SK-N-SH treated with all-trans-retinoic acid at 6 μM for 48 hours (cell line): ENCODE results near the gene CCDC3.

Experiments
- ATAC-seq: fragments of 200-7000 bp; cut with Tn5 transposase; 3 replicates; pipeline ENCODE4 v1.9.1; 2020; ENCODE audit warnings: mild to moderate bottlenecking, moderate library complexity
- ARNTL ChIP-seq: fragments of 450-650 bp; formaldehyde crosslinking; IDR thresholded peaks from 2 replicates; pipeline ENCODE4 v1.5.0; 2020; ENCODE audit warnings: low read depth, mild to moderate bottlenecking, moderate library complexity, borderline replicate concordance
- BACH2 ChIP-seq: fragments of 250-450 bp; sonication (Bioruptor Pico); IDR thresholded peaks from 2 replicates; pipeline ENCODE4 v1.9.0; 2021; ENCODE audit warnings: mild to moderate bottlenecking, borderline replicate concordance
- CSDC2 ChIP-seq: fragments of 250-450 bp; sonication (Bioruptor Pico); IDR thresholded peaks from 2 replicates; pipeline ENCODE4 v1.5.0; 2020; ENCODE audit warnings: mild to moderate bottlenecking, moderate library complexity
- CSRNP3 ChIP-seq: fragments of 250-450 bp; sonication (Bioruptor Pico); IDR thresholded peaks from 2 replicates; pipeline ENCODE4 v1.5.1; 2021; ENCODE audit warnings: mild to moderate bottlenecking, moderate library complexity
- ESRRG ChIP-seq: fragments of 250-450 bp; sonication (Bioruptor Pico); IDR thresholded peaks from 2 replicates; pipeline ENCODE4 v1.6.1; 2021; ENCODE audit warnings: mild to moderate bottlenecking
- GLIS3 ChIP-seq: fragments of 250-450 bp; sonication (Bioruptor Pico); IDR thresholded peaks from 2 replicates; pipeline ENCODE4 v1.5.0; 2020; ENCODE audit warnings: mild to moderate bottlenecking, moderate library complexity
- OSR1 ChIP-seq: fragments of 250-450 bp; sonication (Bioruptor Pico); IDR thresholded peaks from 2 replicates; pipeline ENCODE4 v1.8.0; 2022; ENCODE audit warnings: moderate library complexity, mild to moderate bottlenecking, inconsistent platforms
- POU6F1 ChIP-seq: fragments of 250-450 bp; sonication (Bioruptor Pico); IDR thresholded peaks from 2 replicates; pipeline ENCODE4 v1.8.0; 2021; ENCODE audit warnings: low read depth, mild to moderate bottlenecking, moderate library complexity, borderline replicate concordance
- PPARA ChIP-seq: fragments of 250-450 bp; sonication (Bioruptor Pico); IDR thresholded peaks from 2 replicates; pipeline ENCODE4 v1.5.0; 2020; ENCODE audit warnings: mild to moderate bottlenecking, borderline replicate concordance
- RARB ChIP-seq: fragments of 250-450 bp; sonication (Bioruptor Pico); IDR thresholded peaks from 2 replicates; pipeline ENCODE4 v1.8.0; 2021; ENCODE audit warnings: mild to moderate bottlenecking, moderate library complexity
- SNAI2 ChIP-seq: fragments of 250-450 bp; sonication (Bioruptor Pico); IDR thresholded peaks from 2 replicates; pipeline ENCODE4 v1.5.0; 2020; ENCODE audit warnings: mild to moderate bottlenecking, moderate library complexity
- TCF4 ChIP-seq: fragments of 250-450 bp; sonication (Bioruptor Pico); IDR thresholded peaks from 2 replicates; pipeline ENCODE4 v1.8.0; 2021; ENCODE audit warnings: mild to moderate bottlenecking, moderate library complexity, borderline replicate concordance
- ZC3H10 ChIP-seq: fragments of 250-450 bp; sonication (Bioruptor Pico); IDR thresholded peaks from 2 replicates; pipeline ENCODE4 v1.5.1; 2021; ENCODE audit warnings: mild to moderate bottlenecking, moderate library complexity
- ZFP3 ChIP-seq: fragments of 250-450 bp; sonication (Bioruptor Pico); IDR thresholded peaks from 2 replicates; pipeline ENCODE4 v1.5.0; 2020; ENCODE audit warnings: mild to moderate bottlenecking, moderate library complexity
- ZFP30 ChIP-seq: fragments of 450-650 bp; formaldehyde crosslinking; IDR thresholded peaks from 2 replicates; pipeline ENCODE4 v1.5.0; 2022; ENCODE audit warnings: mild to moderate bottlenecking, moderate library complexity
- ZNF565 ChIP-seq: fragments of 450-650 bp; formaldehyde crosslinking; conservative IDR thresholded peaks from 2 replicates; pipeline ENCODE4 v1.5.0; 2020; ENCODE audit warnings: low read depth, mild to moderate bottlenecking, moderate library complexity
- ZNF70 ChIP-seq: fragments of 450-650 bp; formaldehyde crosslinking; IDR thresholded peaks from 2 replicates; pipeline ENCODE4 v1.5.0; 2020; ENCODE audit warnings: mild to moderate bottlenecking, moderate library complexity
- ZNF8 ChIP-seq: fragments of 450-650 bp; formaldehyde crosslinking; IDR thresholded peaks from 2 replicates; pipeline ENCODE4 v1.5.0; 2020; ENCODE audit warnings: mild to moderate bottlenecking, moderate library complexity
- TF ChIP-seq, protein P1 (sequence below): fragments of 250-450 bp; sonication (Bioruptor Pico); IDR thresholded peaks from 2 replicates; pipeline ENCODE4 v1.5.0; 2020; ENCODE audit warnings: mild to moderate bottlenecking, moderate library complexity
- TF ChIP-seq, protein P2 (sequence below): fragments of 250-450 bp; sonication (Bioruptor Pico); IDR thresholded peaks from 2 replicates; pipeline ENCODE4 v1.5.1; 2020; ENCODE audit warnings: low read depth, mild to moderate bottlenecking, moderate library complexity
- TF ChIP-seq, protein P3 (sequence below): fragments of 250-450 bp; sonication (Bioruptor Pico); IDR thresholded peaks from 2 replicates; pipeline ENCODE4 v1.8.0; 2020; ENCODE audit warnings: mild to moderate bottlenecking, moderate library complexity, borderline replicate concordance

CCDC3 gene

GRCh38 chr10:13003759-13004158, 2.2 kb upstream of the CCDC3 start (continued):
- TF ChIP-seq, protein P1, sequence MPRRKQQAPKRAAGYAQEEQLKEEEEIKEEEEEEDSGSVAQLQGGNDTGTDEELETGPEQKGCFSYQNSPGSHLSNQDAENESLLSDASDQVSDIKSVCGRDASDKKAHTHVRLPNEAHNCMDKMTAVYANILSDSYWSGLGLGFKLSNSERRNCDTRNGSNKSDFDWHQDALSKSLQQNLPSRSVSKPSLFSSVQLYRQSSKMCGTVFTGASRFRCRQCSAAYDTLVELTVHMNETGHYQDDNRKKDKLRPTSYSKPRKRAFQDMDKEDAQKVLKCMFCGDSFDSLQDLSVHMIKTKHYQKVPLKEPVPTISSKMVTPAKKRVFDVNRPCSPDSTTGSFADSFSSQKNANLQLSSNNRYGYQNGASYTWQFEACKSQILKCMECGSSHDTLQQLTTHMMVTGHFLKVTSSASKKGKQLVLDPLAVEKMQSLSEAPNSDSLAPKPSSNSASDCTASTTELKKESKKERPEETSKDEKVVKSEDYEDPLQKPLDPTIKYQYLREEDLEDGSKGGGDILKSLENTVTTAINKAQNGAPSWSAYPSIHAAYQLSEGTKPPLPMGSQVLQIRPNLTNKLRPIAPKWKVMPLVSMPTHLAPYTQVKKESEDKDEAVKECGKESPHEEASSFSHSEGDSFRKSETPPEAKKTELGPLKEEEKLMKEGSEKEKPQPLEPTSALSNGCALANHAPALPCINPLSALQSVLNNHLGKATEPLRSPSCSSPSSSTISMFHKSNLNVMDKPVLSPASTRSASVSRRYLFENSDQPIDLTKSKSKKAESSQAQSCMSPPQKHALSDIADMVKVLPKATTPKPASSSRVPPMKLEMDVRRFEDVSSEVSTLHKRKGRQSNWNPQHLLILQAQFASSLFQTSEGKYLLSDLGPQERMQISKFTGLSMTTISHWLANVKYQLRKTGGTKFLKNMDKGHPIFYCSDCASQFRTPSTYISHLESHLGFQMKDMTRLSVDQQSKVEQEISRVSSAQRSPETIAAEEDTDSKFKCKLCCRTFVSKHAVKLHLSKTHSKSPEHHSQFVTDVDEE: no peak
- TF ChIP-seq, protein P2, sequence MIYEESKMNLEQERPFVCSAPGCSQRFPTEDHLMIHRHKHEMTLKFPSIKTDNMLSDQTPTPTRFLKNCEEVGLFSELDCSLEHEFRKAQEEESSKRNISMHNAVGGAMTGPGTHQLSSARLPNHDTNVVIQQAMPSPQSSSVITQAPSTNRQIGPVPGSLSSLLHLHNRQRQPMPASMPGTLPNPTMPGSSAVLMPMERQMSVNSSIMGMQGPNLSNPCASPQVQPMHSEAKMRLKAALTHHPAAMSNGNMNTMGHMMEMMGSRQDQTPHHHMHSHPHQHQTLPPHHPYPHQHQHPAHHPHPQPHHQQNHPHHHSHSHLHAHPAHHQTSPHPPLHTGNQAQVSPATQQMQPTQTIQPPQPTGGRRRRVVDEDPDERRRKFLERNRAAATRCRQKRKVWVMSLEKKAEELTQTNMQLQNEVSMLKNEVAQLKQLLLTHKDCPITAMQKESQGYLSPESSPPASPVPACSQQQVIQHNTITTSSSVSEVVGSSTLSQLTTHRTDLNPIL: no peak
- TF ChIP-seq CSDC2 (CRISPR knock-in tag) (no peak), ZNF8 (CRISPR knock-in tag) (no peak), ZNF70 (CRISPR knock-in tag) (no peak)

DNA sequence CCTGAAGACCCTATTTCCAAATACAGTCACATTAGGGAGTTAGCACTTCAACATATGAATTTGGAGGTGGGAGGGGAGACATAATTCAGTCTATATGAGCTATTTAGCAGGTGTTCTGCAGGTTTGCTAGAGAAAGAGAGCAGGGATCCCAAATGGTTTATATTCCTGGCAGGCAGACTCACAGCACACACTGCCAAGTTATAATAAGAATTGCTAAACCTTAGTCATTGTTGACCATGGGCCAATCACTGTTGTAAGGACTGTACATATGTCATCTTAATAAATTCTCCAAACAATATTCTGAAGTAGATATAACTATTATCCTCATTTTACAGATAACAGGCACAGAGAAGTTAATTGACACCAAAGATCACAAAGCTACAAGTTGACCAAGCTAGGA, 1.5 kb upstream of the CCDC3 start:
- no peak for ATAC-seq
- TF ChIP-seq, protein P1: no peak
- TF ChIP-seq GLIS3 (CRISPR knock-in tag) (no peak), BACH2 (CRISPR knock-in tag) (no peak), ZNF565 (CRISPR knock-in tag) (no peak), ZC3H10 (CRISPR knock-in tag) (no peak), ESRRG (CRISPR knock-in tag) (no peak), ZNF8 (CRISPR knock-in tag) (no peak), TCF4 (CRISPR knock-in tag) (no peak), ZFP30 (no peak), PPARA (CRISPR knock-in tag) (no peak), CSDC2 (CRISPR knock-in tag) (no peak), SNAI2 (CRISPR knock-in tag) (no peak), ZFP3 (CRISPR knock-in tag) (no peak), POU6F1 (CRISPR knock-in tag) (no peak), OSR1 (CRISPR knock-in tag) (no peak)
- TF ChIP-seq, protein P2: no peak
- TF ChIP-seq, protein P3, sequence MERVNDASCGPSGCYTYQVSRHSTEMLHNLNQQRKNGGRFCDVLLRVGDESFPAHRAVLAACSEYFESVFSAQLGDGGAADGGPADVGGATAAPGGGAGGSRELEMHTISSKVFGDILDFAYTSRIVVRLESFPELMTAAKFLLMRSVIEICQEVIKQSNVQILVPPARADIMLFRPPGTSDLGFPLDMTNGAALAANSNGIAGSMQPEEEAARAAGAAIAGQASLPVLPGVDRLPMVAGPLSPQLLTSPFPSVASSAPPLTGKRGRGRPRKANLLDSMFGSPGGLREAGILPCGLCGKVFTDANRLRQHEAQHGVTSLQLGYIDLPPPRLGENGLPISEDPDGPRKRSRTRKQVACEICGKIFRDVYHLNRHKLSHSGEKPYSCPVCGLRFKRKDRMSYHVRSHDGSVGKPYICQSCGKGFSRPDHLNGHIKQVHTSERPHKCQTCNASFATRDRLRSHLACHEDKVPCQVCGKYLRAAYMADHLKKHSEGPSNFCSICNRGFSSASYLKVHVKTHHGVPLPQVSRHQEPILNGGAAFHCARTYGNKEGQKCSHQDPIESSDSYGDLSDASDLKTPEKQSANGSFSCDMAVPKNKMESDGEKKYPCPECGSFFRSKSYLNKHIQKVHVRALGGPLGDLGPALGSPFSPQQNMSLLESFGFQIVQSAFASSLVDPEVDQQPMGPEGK (CRISPR knock-in tag): no peak

DNA sequence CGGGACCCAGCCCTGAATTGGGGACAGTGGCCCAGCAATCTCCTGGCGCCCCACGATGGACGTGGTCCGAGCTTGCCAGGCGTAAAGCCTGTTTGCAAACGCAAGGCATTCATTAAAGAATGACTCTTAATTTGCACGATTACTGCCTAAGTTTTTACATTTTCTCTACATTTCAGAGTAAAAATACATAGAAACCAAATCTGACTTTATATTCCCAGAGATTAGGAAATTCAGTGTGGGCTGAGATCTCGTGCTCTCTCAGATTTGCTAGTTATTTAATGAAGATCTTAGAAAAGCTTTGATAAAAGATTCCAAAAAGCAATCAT, 337 bp upstream of the CCDC3 start:
- no peak for ATAC-seq
- no peak for TF ChIP-seq ARNTL (CRISPR knock-in tag)
- no peak for TF ChIP-seq BACH2 (CRISPR knock-in tag)
- TF ChIP-seq ZNF70 (CRISPR knock-in tag): no peak
- no peak for TF ChIP-seq ZC3H10 (CRISPR knock-in tag)
- no peak for TF ChIP-seq GLIS3 (CRISPR knock-in tag)
- TF ChIP-seq CSDC2 (CRISPR knock-in tag): no peak
- TF ChIP-seq ZFP3 (CRISPR knock-in tag): no peak
- no peak for TF ChIP-seq PPARA (CRISPR knock-in tag)
- TF ChIP-seq POU6F1 (CRISPR knock-in tag): no peak
- no peak for TF ChIP-seq CSRNP3 (CRISPR knock-in tag)
- TF ChIP-seq ZNF565 (CRISPR knock-in tag): no peak
- no peak for TF ChIP-seq ZNF8 (CRISPR knock-in tag)
- no peak for TF ChIP-seq RARB
